Activated CD4-positive, alpha-beta T cell treated with anti-CD3 and anti-CD28 coated beads, Interleukin-2, amount 50 U/mL, for 1 hour (primary cell): ENCODE data around the gene OR4D1.

Experiments
- DNase-seq: peaks from one replicate; pipeline ENCODE4 v3.0.0-alpha.2; 2020

Gene OR4D1

GRCh38 chr17:58156839-58157803 lies 8.9 kb downstream of the OR4D1 start:
- peak; percentile 46 for DNase-seq

DNA sequence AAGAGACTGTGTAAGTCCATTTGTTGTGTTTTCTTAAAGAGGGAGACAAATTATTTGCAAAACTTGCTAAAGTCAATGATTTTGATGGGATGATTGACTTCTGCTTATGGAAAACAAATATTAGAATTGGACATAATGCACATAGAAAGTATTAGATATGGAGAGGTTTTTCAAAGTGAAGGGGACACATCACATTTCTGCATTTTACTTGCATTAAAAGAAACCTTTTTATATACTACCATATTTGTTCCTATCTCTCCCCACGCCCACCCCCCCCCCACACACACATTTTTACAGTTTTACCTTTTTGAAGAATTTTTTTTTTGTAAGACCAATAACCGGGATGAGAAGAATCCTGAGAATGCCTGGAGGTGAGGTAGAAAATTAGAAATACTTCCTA lies 10.0 kb downstream of the OR4D1 start:
- no peak for DNase-seq

DNA sequence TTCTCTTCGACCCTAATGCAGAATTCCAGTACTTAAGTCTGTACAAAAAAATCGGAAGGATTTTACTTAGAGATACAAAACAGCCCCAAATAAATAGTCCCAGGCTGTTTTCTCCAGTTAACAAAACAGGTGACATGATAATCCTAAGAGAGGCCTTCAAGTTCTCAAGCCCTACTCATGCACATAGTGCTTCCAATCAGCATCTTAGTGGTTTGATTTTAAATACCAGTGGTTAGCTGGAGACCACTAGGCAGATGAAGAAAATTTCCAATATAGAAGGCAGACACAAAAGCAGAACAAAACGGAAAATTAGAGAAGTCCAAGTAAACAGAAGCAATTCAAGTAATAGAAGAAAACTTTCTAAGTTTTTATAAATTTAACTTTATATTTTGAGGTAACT lies 13.4 kb downstream of the OR4D1 start:
- no peak for DNase-seq

DNA sequence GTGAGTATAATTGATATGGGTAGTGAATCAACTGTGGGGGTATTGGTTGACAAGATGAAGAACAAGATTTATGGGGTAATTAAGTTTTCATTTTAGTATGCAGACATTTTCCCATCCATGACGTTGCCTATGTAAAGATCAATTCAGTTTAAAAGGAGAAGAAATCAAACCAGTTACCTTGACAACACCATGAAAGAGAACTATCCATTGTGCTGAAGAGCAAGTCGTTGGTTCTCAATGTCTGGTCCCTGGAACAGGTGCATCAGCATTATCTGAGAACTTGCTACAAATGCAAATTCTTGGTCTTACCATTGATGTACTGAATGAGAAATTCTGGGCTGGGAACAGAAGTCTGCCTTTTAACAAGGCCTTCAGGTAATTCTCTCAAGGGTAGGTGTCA lies 17.8 kb downstream of the OR4D1 start:
- DNase-seq, result no peak

DNA sequence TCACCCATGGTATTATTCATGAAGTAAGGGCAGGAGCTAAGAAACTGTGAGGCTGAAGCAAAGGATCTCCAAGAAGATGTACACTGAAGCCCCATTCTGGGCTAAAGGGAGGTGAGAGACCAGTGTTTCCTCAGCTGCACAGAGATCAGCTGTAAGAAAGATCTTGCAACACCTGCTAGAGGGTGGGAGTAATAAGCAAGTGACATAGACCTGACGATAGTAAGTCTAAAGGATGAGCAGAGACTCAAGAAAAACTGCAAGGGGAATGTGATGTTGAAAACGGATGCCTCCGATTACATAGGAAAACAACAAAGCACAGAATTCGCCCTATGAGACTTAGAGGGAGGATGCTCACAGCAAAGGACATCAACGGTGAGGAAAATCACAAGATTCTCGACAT lies 18.5 kb downstream of the OR4D1 start, which contains the start of gene OR4D2:
OR4D2 (plus strand) TSS at position 301 of the 400 bp plus-strand sequence. CDS start 2,674 bp downstream, outside the sequence.
- no peak for DNase-seq

DNA sequence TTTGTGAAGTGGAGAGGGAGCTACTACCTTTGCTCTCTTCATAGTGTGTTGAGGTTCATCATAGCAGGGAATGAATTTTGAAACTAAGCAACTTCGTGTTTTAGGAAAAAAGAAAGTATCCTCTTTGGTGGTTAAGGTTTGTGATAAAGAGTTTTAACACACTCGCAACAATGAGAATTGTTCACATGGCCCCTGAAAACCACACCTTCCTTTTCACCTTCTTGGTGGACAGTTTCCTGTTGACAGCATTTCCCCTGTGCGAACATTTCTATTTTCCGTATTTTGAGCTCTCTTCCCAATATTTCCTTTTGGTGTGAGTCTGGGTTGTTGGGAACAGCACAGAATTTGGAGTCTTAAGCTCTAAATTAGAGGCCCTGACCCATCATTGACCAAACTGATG lies 22.4 kb downstream of the OR4D1 start:
- no peak for DNase-seq

DNA sequence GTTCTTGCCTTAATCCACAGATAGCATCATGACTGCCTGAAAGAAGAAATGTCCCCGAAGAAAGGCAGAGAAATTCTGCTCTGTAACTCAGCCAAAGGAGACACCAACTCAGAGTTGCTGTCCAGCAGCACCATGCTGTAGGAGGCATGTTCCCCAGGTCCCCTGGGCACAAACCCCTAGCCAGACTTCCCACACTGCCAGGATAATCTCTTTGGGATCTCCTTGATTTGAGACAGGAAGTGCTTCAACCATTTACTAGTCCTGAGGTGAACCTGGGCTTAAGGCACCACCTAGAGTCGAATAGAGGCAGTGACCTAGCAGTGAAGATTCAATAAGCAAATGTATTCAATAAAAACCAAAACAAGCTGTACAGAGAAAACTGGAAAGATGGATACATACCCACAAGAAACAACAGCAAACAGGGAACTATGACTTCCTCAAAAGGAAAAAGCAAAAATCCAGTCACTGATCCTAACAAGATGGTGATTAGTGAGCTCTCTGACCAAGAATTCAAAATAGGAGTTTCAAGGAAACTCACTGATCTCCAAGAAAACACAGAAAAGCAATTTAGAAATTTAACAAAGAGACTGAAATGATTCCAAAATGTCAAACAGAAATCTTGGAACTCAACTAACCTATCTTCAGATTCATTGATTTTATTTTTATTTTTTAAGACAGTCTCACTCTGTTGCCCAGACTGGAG lies 24.3 kb downstream of the OR4D1 start:
- peak; percentile 36 for DNase-seq

- no peak for DNase-seq
These were observed 26.7 kb downstream of the OR4D1 start for GRCh38 chr17:58174871-58175270.

- DNase-seq, result no peak
These were observed 28.0 kb downstream of the OR4D1 start for GRCh38 chr17:58176200-58176599.

- no peak for DNase-seq
These were observed 33.6 kb downstream of the OR4D1 start for GRCh38 chr17:58181796-58182195.

- no peak for DNase-seq
These were observed 35.3 kb downstream of the OR4D1 start for GRCh38 chr17:58183514-58183913.

- DNase-seq, result no peak
These were observed 36.3 kb downstream of the OR4D1 start for GRCh38 chr17:58184308-58184985.

DNA sequence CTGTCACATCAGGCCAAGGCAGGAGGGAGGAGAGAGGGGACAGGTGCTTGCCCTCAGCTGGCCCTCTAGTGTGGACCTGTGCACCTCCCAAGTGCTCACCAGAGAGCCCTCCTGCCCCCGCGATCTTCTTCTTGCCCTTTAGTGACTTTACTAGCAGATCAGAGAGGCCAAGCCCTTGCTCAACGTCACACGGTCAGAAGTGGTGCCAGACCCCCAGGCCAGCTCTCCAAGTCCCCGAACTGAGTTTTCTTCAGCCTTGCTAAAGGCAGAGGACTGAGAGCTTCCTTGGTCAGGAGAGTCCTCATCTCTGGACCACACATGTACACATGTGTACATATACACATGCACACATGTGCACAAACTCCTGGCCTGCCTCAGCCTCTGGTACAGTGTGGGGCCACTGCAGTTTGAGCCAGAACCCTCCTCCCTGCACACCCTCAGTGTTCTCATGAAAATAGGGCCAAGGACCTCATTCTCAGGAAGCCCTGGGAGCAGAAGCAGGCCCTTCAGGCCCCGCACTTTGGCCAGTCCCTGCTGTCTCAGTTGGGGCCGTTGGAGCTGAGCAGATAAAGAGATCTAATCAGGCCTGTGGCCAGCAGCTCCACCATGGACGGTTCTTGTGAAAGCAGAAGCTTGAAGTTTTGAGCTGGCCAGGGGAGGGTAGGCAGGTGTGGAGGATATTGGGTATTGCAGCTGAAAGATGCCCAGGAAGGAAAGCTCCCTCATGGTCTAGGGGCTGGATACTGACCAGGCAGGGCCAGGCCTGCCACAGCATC lies 37.0 kb downstream of the OR4D1 start:
- DNase-seq, result no peak

- DNase-seq, result no peak
These were observed 38.4 kb downstream of the OR4D1 start for GRCh38 chr17:58186591-58186990.

GRCh38 chr17:58187063-58187462 lies 38.9 kb downstream of the OR4D1 start:
- no peak for DNase-seq

DNA sequence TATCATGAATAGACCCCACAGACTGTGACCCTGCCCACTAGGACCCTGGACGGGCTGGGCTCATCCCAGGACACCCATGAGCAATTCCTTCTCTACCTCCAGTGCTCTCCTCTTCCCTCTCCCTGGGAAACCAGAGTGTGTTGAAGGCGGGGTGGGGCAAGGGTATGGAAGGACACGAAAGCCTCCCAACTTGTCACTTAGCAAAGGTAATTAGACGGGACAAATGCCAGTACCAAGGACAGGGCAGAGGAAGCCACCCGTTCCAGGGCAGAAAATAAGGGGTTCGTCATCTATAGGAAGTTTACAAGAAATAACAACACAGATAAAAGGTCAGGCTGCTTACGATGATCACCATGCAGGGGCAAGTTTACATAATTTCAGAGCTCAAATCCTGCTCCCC lies 39.5 kb downstream of the OR4D1 start:
- DNase-seq, result no peak

GRCh38 chr17:58189436-58190146 lies 41.4 kb downstream of the OR4D1 start:
- DNase-seq, result no peak

DNA sequence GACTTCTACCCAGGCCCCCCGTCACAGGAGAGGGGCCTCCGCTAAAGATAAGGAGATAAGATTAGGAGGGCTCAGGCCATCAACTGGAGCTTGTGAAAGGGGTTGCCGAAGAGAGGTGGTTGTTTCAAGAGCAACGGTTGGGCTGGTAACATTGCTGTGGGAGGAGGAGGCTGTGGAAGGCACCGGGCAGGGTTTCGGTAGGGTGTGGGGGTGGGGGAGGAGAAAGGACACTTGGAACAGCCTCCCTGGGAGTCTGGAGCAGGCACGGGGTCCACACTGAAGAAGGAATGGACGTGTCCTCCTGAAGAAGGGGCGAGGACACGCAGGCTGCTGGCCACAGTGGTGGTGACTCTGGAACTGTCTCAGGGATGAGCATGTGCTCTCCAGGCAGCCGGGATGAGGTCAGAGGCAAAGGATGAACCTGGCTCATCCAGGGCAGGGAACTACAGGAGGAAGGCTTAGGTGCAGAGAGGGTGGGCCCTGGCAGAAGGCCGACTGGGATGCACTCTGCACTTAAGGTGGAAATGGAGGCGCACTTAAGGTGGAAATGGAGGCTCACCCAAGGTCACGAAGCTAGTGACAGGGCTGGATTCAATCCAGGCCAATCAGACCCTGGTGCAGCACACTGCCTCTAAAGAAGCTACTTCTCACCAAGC lies 43.2 kb downstream of the OR4D1 start:
- DNase-seq, result no peak

- DNase-seq, result no peak
These were observed 44.4 kb downstream of the OR4D1 start, which contains the start of gene EPX for GRCh38 chr17:58192612-58193011. EPX (plus strand) TSS chr17:58192726; CDS start chr17:58192847, 121 bp downstream.

DNA sequence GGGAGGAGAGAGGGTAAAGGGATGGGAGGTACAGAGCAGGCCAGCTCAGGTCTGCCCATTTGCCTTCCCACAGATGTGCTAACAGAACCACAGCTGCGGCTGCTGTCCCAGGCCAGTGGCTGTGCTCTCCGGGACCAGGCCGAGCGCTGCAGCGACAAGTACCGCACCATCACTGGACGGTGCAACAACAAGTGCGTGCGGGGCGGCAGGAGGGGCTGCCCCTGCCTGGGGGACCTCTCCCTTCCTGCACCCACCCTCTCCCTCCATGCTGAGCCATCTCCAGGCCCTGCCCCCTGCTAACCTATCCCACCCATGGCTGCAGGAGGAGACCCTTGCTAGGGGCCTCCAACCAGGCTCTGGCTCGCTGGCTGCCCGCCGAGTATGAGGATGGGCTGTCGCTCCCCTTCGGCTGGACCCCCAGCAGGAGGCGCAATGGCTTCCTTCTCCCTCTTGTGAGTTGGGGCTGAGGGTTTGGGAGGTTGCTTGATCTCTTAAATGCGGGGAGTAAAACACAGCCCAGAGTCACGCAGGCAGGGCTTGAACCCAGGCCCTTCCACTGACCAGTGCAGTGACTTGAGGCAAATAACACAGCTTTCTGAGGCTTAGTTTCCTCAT lies 45.6 kb downstream of the OR4D1 start:
- no peak for DNase-seq
